Cardiac muscle cell (in vitro differentiated cells and primary cell): ENCODE measurements around the gene ADAD2. TPM values are rescaled to one million over a fixed set of nuclear protein-coding genes. Genes with fewer than 3 reads are reported as not detected.
A peak's percentile ranks its signal among the peaks of the same experiment; 100 is the strongest.

Experiments used
- DNase-seq, 2 donors: peaks; one replicate each; pipeline versions ENCODE4 v3.0.0 to v3.0.0-alpha.2; 2010 to 2017; ENCODE audit warnings: low read depth in 1 of 2, low spot score in 1 of 2
- H3K27ac ChIP-seq: fragments of 200-600 bp; sonication (generic); 2 replicates; pipeline ENCODE4 v1.5.1; 2016
- H3K27me3 ChIP-seq: fragments of 200-600 bp; sonication (generic); 2 replicates; pipeline ENCODE4 v1.6.0; 2016; ENCODE audit warnings: control low read depth
- H3K36me3 ChIP-seq: fragments of 200-600 bp; sonication (generic); 2 replicates; pipeline ENCODE4 v1.5.1; 2016; ENCODE audit warnings: control low read depth
- H3K4me1 ChIP-seq: fragments of 200-600 bp; sonication (generic); 2 replicates; pipeline ENCODE4 v1.8.1; 2017; ENCODE audit warnings: low read depth, mild to moderate bottlenecking, mixed run types
- H3K4me3 ChIP-seq: fragments of 200-600 bp; sonication (generic); 2 replicates; pipeline ENCODE4 v1.5.1; 2016; ENCODE audit warnings: mild to moderate bottlenecking
- H3K9me3 ChIP-seq: fragments of 200-600 bp; sonication (generic); 2 replicates; pipeline ENCODE4 v1.5.1; 2017; ENCODE audit warnings: low read depth, mild to moderate bottlenecking, control low read depth
- CTCF ChIP-seq: IDR thresholded peaks from 2 replicates; pipeline ENCODE4 v1.5.1; 2012; ENCODE audit warnings: low read depth, mild to moderate bottlenecking, low read length
- polyA plus RNA-seq: library from polyadenylated mRNA; unstranded; fragments of >200 nt; fragmentation: Nextera tagmentation; extraction: Ambion mirVana; gene quantifications from 2 replicates; pipeline ENCODE4 v1.2.1, GENCODE V29; 2016
- total RNA-seq: library from RNA; depleted of rRNA; stranded (reverse); fragments of >200 nt; gene quantifications from 2 replicates; pipeline ENCODE4 v1.2.3, GENCODE V29; 2016

The ADAD2 gene
- total and polyA plus RNA-seq, 2 experiments from 2014 or later, result not detected

GRCh38 chr16:84184775-84185174, 6.2 kb upstream of the ADAD2 start:
- no peak overlapping the region for H3K27ac ChIP-seq
- no peaks in the 10 kb centered on the region for H3K4me1 ChIP-seq
- no peak for DNase-seq
- no peak for TF ChIP-seq CTCF
- no peaks in the 10 kb centered on the region for H3K9me3 ChIP-seq
- peaks cover 8% of the 10 kb centered on the region for H3K36me3 ChIP-seq
- H3K27me3 ChIP-seq, result no peaks in the 10 kb centered on the region
- H3K4me3 ChIP-seq, result no peak overlapping the region

DNA sequence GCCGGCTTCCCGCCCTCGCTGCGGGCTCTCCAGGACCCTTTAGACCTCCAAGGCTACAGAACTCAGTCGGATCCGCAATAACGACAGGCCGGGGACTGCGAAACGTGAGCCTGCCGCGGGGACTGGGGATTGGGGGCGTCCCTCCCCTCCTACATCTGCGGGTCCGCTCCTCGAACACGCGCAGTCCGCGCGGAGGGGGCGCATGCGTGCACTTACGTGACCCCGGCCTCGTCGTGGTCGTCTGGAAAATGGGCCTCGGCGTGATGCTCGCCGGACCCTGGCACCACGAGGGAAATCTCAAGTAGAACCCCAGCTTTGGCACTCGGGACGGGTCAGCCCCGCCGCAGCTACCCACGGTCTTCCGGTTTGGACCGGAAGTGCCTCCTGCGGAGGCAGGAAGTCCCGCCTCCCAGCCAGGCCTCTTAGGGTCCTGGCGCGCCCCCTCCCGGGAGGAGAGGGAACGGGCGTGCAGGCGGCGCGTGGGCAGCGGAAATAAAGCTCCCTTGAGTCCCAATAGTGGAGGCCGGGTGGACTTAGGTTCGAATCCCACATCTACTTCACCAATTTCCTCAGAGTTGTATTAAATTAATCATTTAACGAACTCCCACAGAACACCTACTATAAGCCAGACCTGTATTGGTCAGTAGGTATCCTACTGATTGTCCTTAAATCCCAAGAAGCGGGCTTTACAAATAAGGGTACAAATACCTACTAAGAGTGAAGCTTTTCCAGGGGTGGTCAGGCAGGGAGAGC, 4.1 kb upstream of the ADAD2 start, which contains the start of gene TAF1C:
Gene TAF1C (minus strand): TSS at position 373 of the 753 bp plus-strand sequence. CDS start 2,069 bp downstream, outside the sequence.
- H3K27ac ChIP-seq, result no peak within 1 kb of the TSS

GRCh38 chr16:84191466-84191865, 509 bp downstream of the ADAD2 start:
- no peaks in the 10 kb centered on the region for H3K4me1 ChIP-seq
- no peak for DNase-seq
- no peak overlapping the region for H3K27ac ChIP-seq
- no peaks in the 10 kb centered on the region for H3K9me3 ChIP-seq
- no peak for TF ChIP-seq CTCF
- no peaks in the 10 kb centered on the region for H3K36me3 ChIP-seq
- H3K4me3 ChIP-seq, result no peak overlapping the region
- no peaks in the 10 kb centered on the region for H3K27me3 ChIP-seq

More for the DNA sequence above, 4.1 kb upstream of the ADAD2 start, which contains the start of gene TAF1C:
- H3K9me3 ChIP-seq, result no peaks in the 10 kb centered on the region
- peaks cover 8% of the 10 kb centered on the region for H3K36me3 ChIP-seq
- peak within 1 kb of the TSS; percentile 74 for H3K4me3 ChIP-seq
- no peaks in the 10 kb centered on the region for H3K4me1 ChIP-seq
- peak; percentile 95 to 98 for DNase-seq
- no peaks in the 10 kb centered on the region for H3K27me3 ChIP-seq
- peak; percentile 98 for TF ChIP-seq CTCF

DNA sequence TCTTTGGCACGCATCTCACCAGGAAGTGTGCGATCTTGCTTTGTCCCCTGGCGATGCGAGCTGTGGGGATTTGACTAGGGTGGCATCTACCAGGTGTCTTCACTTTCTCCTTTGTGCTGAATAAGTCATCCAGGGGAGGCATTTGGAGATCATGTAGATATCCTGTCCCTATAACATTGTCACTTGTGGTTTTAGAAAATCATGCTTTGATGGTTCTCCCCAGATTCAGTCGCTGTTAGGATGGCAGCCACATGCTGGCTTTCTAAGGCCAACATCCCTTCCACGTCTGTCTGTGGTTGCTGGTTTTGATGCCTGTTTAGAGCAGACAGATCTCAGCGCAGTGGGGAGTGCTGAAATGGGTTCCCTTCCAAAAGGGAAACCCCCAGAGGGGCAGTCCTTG, 2.5 kb downstream of the ADAD2 start:
- no peak for DNase-seq
- H3K4me1 ChIP-seq, result no peaks in the 10 kb centered on the region
- no peaks in the 10 kb centered on the region for H3K27me3 ChIP-seq
- H3K9me3 ChIP-seq, result no peaks in the 10 kb centered on the region
- H3K4me3 ChIP-seq, result no peak overlapping the region
- no peak for TF ChIP-seq CTCF
- no peaks in the 10 kb centered on the region for H3K36me3 ChIP-seq
- H3K27ac ChIP-seq, result no peak overlapping the region

GRCh38 chr16:84194018-84194417, 3.1 kb downstream of the ADAD2 start:
- no peak for TF ChIP-seq CTCF
- Histone ChIP-seq H3K36me3 (no peaks in the 10 kb centered on the region), H3K4me1 (no peaks in the 10 kb centered on the region), H3K9me3 (no peaks in the 10 kb centered on the region), H3K27ac (no peak overlapping the region), H3K4me3 (no peak overlapping the region), H3K27me3 (no peaks in the 10 kb centered on the region)
- no peak for DNase-seq
